Liver (tissue), 3 donors: ENCODE data around the gene SLC12A1.
A peak's percentile ranks its signal among the peaks of the same experiment; 100 is the strongest.

Experiments used
- ATF3 ChIP-seq: IDR thresholded peaks from 2 replicates; pipeline ENCODE4 v1.6.1; 2016; ENCODE audit warnings: antibody characterized with exemption
- CTCF ChIP-seq: fragments of 150-350 bp; IDR thresholded peaks from 2 replicates; pipeline ENCODE4 v1.5.1; 2017; ENCODE audit warnings: improper control_type of control experiment, low read depth, low read length; ENCODE audit not compliant: missing input control
- EGR1 ChIP-seq, 2 donors: IDR thresholded peaks; 2 replicates each; pipeline ENCODE4 v1.6.1; 2016 to 2018; ENCODE audit warnings: antibody characterized with exemption in 2 of 2, low read depth in 2 of 2
- GABPA ChIP-seq, 2 donors: IDR thresholded peaks in 1 of 2; conservative IDR thresholded peaks in 1 of 2; 2 replicates each; pipeline ENCODE4 v1.6.1; 2016; ENCODE audit warnings: antibody characterized with exemption in 2 of 2, mild to moderate bottlenecking in 1 of 2, moderate library complexity in 1 of 2
- JUND ChIP-seq, 2 donors: IDR thresholded peaks; 2 replicates each; pipeline ENCODE4 v1.6.1; 2016; ENCODE audit warnings: antibody characterized with exemption in 2 of 2
- RAD21 ChIP-seq, 2 donors: IDR thresholded peaks; 2 replicates each; pipeline ENCODE4 v1.6.1; 2016; ENCODE audit warnings: antibody characterized with exemption in 2 of 2, mild to moderate bottlenecking in 2 of 2
- REST ChIP-seq: IDR thresholded peaks from 2 replicates; pipeline ENCODE4 v1.6.1; 2016; ENCODE audit warnings: antibody characterized with exemption, mild to moderate bottlenecking
- SP1 ChIP-seq: IDR thresholded peaks from 2 replicates; pipeline ENCODE4 v1.6.1; 2018; ENCODE audit warnings: antibody characterized with exemption, mild to moderate bottlenecking
- donor health status: healthy.
- donor health status: healthy.

- peak; percentile 64 for TF ChIP-seq CTCF
- TF ChIP-seq GABPA (IDR thresholded peaks at IDR 0.05 in 1 of 2, conservative IDR thresholded peaks at IDR 0.05 in 1 of 2): no peak
- no peak for TF ChIP-seq REST
- no peak for TF ChIP-seq ATF3
- TF ChIP-seq EGR1 (IDR thresholded peaks at IDR 0.05; ENCODE audit: low read depth in 2 of 2): no peak
- peak; percentile 68 to 75 for TF ChIP-seq RAD21 (IDR thresholded peaks at IDR 0.05)
- no peak for TF ChIP-seq SP1
- no peak for TF ChIP-seq JUND (IDR thresholded peaks at IDR 0.05)
Measured at GRCh38 chr15:48250640-48251076, 44.6 kb downstream of the SLC12A1 start.
